Parathyroid adenoma (tissue), 2 donors: ENCODE data around the gene CDKN2D.

Experiments used
- H2AFZ ChIP-seq: fragments of 300-600 bp; sonication (generic); one replicate; pipeline ENCODE4 v1.7.0; 2017; ENCODE audit warnings: antibody characterized with exemption, mild to moderate bottlenecking
- H3K27ac ChIP-seq: fragments of 300-600 bp; sonication (generic); one replicate; pipeline ENCODE4 v1.7.0; 2017
- H3K27me3 ChIP-seq: fragments of 300-600 bp; sonication (generic); one replicate; pipeline ENCODE4 v1.7.0; 2017; ENCODE audit warnings: low read length; ENCODE audit not compliant: control insufficient read depth, insufficient read depth
- H3K36me3 ChIP-seq: fragments of 300-600 bp; sonication (generic); one replicate; pipeline ENCODE4 v1.7.0; 2017; ENCODE audit warnings: low read length; ENCODE audit not compliant: control insufficient read depth, insufficient read depth
- H3K4me1 ChIP-seq: fragments of 300-600 bp; sonication (generic); one replicate; pipeline ENCODE4 v1.7.0; 2017; ENCODE audit warnings: control low read depth
- H3K4me2 ChIP-seq: fragments of 300-600 bp; sonication (generic); one replicate; pipeline ENCODE4 v1.7.0; 2017; ENCODE audit warnings: low read length
- H3K4me3 ChIP-seq: fragments of 300-600 bp; sonication (generic); one replicate; pipeline ENCODE4 v1.7.0; 2017; ENCODE audit warnings: low read depth, low read length
- H3K79me2 ChIP-seq: fragments of 300-600 bp; sonication (generic); one replicate; pipeline ENCODE4 v1.7.0; 2017; ENCODE audit warnings: control low read depth
- H3K9ac ChIP-seq: fragments of 300-600 bp; sonication (generic); one replicate; pipeline ENCODE4 v1.7.0; 2017; ENCODE audit warnings: mild to moderate bottlenecking
- H3K9me3 ChIP-seq: fragments of 300-600 bp; sonication (generic); one replicate; pipeline ENCODE4 v1.7.0; 2017; ENCODE audit warnings: low read length; ENCODE audit not compliant: control insufficient read depth
- TF ChIP-seq, protein P1 (sequence below): fragments of 300-600 bp; sonication (generic); IDR thresholded peaks from one replicate; pipeline ENCODE4 v1.7.0; 2017; ENCODE audit warnings: antibody characterized with exemption, mild to moderate bottlenecking
- donor health status: primary hyperparathyroidism.

Gene CDKN2D

DNA sequence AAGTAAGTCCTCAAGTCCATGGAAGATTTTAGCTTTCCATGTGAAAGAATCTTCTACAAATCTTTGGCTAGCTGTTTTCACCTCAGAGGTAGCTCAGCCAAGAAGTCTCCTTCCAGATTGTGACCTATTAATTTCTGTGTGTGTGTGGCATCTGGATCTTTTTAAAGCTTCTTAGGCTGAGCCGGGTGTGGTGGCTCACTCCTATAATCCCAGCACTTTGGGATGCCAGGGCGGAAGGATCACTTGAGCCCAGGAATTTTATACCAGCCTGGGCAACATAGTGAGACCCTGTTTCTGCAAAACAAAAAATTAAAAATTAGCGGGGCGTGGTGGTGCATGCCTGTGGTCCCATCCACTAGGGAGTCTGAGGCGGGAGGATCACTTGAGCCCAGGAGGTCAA lies 43.1 kb upstream of the CDKN2D start:
- Histone ChIP-seq H3K27ac (no peak overlapping the region), H3K9ac (no peak overlapping the region), H3K79me2 (no peaks in the 10 kb centered on the region), H3K27me3 (no peaks in the 10 kb centered on the region), H2AFZ (no peak overlapping the region), H3K4me1 (no peaks in the 10 kb centered on the region), H3K9me3 (no peaks in the 10 kb centered on the region), H3K4me3 (no peak overlapping the region), H3K4me2 (no peak overlapping the region), H3K36me3 (no peaks in the 10 kb centered on the region)
- TF ChIP-seq, protein P1, sequence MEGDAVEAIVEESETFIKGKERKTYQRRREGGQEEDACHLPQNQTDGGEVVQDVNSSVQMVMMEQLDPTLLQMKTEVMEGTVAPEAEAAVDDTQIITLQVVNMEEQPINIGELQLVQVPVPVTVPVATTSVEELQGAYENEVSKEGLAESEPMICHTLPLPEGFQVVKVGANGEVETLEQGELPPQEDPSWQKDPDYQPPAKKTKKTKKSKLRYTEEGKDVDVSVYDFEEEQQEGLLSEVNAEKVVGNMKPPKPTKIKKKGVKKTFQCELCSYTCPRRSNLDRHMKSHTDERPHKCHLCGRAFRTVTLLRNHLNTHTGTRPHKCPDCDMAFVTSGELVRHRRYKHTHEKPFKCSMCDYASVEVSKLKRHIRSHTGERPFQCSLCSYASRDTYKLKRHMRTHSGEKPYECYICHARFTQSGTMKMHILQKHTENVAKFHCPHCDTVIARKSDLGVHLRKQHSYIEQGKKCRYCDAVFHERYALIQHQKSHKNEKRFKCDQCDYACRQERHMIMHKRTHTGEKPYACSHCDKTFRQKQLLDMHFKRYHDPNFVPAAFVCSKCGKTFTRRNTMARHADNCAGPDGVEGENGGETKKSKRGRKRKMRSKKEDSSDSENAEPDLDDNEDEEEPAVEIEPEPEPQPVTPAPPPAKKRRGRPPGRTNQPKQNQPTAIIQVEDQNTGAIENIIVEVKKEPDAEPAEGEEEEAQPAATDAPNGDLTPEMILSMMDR: no peak

DNA sequence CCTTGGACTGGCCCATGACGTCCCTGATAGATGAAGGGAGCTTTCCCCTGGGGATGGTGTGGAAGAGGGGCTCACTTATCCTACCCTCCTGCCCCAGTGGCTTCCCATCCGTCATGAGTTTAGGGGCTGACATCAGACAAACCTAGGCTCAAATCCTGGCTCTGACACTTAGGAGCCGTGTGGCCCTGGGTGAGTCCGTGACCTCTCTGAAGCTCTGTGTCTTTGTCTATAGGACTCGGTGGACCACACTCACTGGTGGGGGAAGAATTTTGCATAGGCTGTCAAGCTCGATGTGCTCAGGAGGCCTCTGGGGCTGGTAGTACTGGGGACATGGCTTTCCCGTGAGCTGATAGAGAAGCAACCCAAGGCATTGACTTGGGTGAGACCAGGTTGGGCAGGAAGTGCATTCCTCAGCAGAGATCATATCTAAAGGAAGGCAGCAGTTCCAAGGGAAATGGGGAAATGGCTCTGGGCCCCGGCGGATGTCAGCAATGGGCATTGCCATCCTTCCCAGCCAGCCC lies 35.7 kb upstream of the CDKN2D start:
- Histone ChIP-seq H3K4me1 (peaks cover 2% of the 10 kb centered on the region), H3K79me2 (no peaks in the 10 kb centered on the region), H3K4me2 (no peak overlapping the region), H3K4me3 (no peak overlapping the region), H3K9me3 (no peaks in the 10 kb centered on the region), H3K27ac (peak overlapping the region; percentile 80), H3K36me3 (no peaks in the 10 kb centered on the region), H3K9ac (no peak overlapping the region), H2AFZ (no peak overlapping the region), H3K27me3 (no peaks in the 10 kb centered on the region)
- TF ChIP-seq, protein P1: no peak

DNA sequence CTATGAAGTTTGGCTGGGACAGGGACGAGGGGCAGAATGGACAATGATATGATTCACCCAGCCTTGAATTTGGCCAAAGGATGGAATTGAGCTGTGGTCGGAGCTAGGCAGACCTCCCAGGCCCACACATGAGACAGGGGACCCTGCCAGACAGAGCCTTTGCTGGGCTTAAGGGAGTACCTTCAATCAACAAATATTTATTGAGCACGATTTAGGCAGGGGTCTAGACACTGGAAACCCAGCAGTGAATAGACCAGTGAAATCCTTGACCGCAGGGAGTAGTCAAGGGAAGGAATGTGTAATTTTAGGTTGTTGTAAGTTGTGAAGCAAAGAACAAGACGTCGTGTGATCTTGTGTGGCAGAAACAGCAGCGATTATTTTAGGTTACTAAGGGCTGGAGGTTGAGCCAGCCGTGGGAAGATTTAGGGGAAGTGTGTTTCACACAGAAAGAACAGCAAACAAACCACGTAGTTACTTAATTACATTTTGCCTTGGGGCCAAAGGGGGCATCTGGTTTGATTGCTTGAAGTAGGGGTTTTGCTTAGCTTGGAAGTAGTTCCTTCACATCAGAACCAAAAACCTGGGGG lies 35.2 kb upstream of the CDKN2D start:
- no peaks in the 10 kb centered on the region for H3K27me3 ChIP-seq
- no peaks in the 10 kb centered on the region for H3K36me3 ChIP-seq
- TF ChIP-seq, protein P1: no peak
- H3K27ac ChIP-seq: peak overlapping the region; percentile 80
- H3K4me1 ChIP-seq: peaks cover 2% of the 10 kb centered on the region
- no peaks in the 10 kb centered on the region for H3K9me3 ChIP-seq
- no peaks in the 10 kb centered on the region for H3K79me2 ChIP-seq
- H3K4me3 ChIP-seq: peak overlapping the region; percentile 41
- H2AFZ ChIP-seq: peak overlapping the region; percentile 98
- H3K4me2 ChIP-seq: peak overlapping the region; percentile 37
- H3K9ac ChIP-seq: no peak overlapping the region

DNA sequence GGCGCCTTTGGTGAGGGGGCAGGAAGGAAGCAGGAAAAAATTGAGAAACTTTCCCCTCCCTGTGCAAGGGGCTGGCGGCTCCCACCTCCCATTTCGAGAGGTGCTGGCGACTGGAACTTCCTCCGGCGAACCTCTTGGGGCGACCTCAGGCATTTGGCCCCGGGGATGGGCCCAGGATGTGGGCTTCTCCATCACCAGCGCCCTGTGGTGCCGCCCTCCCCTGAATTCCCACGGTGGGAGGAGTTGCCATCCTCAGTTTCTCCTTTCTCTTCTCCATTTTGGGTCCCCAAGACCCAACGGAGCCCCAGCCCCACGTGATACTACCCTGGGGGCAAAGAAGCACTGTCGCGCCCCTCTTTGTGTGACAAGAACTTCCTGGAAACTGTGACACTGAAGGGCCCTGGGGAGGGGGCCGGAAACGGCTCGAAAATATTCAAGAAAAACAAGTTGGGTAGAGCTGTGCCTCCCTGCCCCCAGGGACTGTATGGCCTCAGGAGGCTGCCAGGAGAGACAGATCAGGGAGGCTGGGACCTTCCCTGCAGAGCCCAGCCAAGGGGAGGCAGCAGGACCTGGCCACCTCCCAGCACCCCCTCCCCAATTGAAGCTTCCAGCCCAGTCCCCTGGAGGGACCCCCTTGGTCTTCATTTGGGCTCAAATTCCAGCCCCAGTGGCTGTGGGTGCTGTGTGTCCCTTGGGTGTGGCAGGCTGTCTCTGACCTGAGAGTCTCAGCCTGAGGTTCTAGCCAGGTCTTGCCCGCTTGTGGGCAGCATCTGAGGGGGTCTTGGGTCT lies 34.5 kb upstream of the CDKN2D start:
- Histone ChIP-seq H2AFZ (peak overlapping the region; percentile 98), H3K4me2 (peak overlapping the region; percentile 73), H3K4me3 (peak overlapping the region; percentile 71), H3K9me3 (no peaks in the 10 kb centered on the region), H3K9ac (peak overlapping the region; percentile 67), H3K4me1 (peaks cover 2% of the 10 kb centered on the region), H3K36me3 (no peaks in the 10 kb centered on the region), H3K27me3 (no peaks in the 10 kb centered on the region), H3K79me2 (no peaks in the 10 kb centered on the region), H3K27ac (peak overlapping the region; percentile 80)
- TF ChIP-seq, protein P1: no peak
